Activated CD8-positive, alpha-beta memory T cell treated with anti-CD3 and anti-CD28 coated beads for 36 hours (primary cell): Measurements from ENCODE around the gene TRAF4. TPM values are rescaled to one million over a fixed set of nuclear protein-coding genes. Genes with fewer than 3 reads are reported as not detected.
"Not testable (repeated sequence)": the region's sequence is repeated elsewhere in the genome, so short reads cannot be mapped to it uniquely, and the experiment has no call there.

ENCODE experiments used
- CTCF ChIA-PET: fragments of 350-600 bp; sonication (Branson Sonifier 250); formaldehyde crosslinking; loops from one replicate; lab custom pipeline; 2021; ENCODE audit warnings: antibody characterized with exemption; lab: Charles Lee
- POLR2A ChIA-PET: fragments of 350-600 bp; sonication (Branson Sonifier 250); formaldehyde crosslinking; loops from one replicate; lab custom pipeline; 2021; ENCODE audit warnings: antibody characterized with exemption; lab: Charles Lee
- total RNA-seq, 2 experiments: library from RNA; stranded (reverse); gene quantifications; one replicate each; pipeline ENCODE4 v1.2.3, GENCODE V29; 2021

The TRAF4 gene
- total RNA-seq, 2 experiments from 2014 or later, result 158 to 159 TPM

GRCh38 chr17:28724500-28725165 is 19.2 kb upstream of the TRAF4 start:
- ChIA-PET POLR2A (interaction anchor here (0.8 to 5.9 kb wide), 3 partner anchors 23 to 131 kb away, joined by 3 to 102 read pairs (median 3); partner anchors contain the start of genes SUPT6H and TRAF4), CTCF (interaction anchor here (4.8 to 9.4 kb wide), 2 partner anchors 23 to 39 kb away, joined by 72 to 286 read pairs; partner anchors contain the start of gene TRAF4)

- POLR2A ChIA-PET, result interaction anchor here (0.8 to 5.9 kb wide), 3 partner anchors 22 to 130 kb away, joined by 3 to 102 read pairs (median 3); partner anchors contain the start of genes SUPT6H and TRAF4
These were observed 18.6 kb upstream of the TRAF4 start for GRCh38 chr17:28725166-28725659.

DNA sequence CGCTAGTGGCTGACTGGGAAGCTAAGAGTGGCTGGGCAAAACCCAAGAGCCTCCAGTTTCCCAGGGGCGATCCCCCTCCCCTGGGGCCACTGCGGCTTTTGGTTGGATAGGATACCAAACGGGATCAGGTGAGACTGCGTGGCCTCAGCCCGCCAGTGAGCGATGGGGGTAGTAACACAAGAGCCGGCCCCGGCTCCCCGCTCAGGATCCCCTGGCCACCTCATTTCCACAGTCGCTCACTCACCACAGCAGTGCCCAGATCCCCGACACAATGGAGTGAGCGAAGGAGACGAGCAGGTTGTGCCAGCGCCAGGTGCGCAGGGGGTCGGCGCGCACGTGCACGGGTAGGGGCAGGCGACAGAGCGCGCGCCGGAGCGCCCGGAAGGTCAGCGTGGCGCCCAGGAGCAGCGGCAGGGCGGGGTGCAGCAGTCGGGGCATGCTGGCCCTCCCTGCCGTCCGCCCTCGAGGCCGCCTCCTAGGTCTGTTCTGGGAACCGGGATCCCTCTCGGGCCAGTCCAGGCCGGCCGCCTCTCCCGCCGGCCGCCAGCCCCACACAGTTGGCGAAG is 18.1 kb upstream of the TRAF4 start:
- ChIA-PET CTCF (interaction anchor here (0.6 to 9.4 kb wide), 15 partner anchors 14 to 225 kb away, joined by 3 to 286 read pairs (median 8); partner anchors contain the start of genes FLOT2, PHF12, PROCA1 and SDF2), POLR2A (interaction anchor here (0.7 to 5.9 kb wide), 7 partner anchors 14 to 224 kb away, joined by 3 to 102 read pairs (median 5); partner anchors contain the start of genes BLTP2, DHRS13, FLOT2 and PROCA1)

More at GRCh38 chr17:28725166-28725659, 18.6 kb upstream of the TRAF4 start:
- CTCF ChIA-PET, result interaction anchor here (2.3 to 9.4 kb wide), 4 partner anchors 22 to 191 kb away, joined by 10 to 286 read pairs (median 42); partner anchors contain the start of genes FLOT2 and TRAF4

- CTCF ChIA-PET, result interaction anchor here (0.6 to 9.4 kb wide), 23 partner anchors 9 to 231 kb away, joined by 3 to 286 read pairs (median 7); partner anchors contain the start of genes FLOT2, PHF12, PROCA1 and SDF2
These were observed 17.6 kb upstream of the TRAF4 start, which contains the start of gene TLCD1 for GRCh38 chr17:28726226-28726626. TLCD1 (minus strand) TSS chr17:28726233; CDS start chr17:28726097, 136 bp downstream.

DNA sequence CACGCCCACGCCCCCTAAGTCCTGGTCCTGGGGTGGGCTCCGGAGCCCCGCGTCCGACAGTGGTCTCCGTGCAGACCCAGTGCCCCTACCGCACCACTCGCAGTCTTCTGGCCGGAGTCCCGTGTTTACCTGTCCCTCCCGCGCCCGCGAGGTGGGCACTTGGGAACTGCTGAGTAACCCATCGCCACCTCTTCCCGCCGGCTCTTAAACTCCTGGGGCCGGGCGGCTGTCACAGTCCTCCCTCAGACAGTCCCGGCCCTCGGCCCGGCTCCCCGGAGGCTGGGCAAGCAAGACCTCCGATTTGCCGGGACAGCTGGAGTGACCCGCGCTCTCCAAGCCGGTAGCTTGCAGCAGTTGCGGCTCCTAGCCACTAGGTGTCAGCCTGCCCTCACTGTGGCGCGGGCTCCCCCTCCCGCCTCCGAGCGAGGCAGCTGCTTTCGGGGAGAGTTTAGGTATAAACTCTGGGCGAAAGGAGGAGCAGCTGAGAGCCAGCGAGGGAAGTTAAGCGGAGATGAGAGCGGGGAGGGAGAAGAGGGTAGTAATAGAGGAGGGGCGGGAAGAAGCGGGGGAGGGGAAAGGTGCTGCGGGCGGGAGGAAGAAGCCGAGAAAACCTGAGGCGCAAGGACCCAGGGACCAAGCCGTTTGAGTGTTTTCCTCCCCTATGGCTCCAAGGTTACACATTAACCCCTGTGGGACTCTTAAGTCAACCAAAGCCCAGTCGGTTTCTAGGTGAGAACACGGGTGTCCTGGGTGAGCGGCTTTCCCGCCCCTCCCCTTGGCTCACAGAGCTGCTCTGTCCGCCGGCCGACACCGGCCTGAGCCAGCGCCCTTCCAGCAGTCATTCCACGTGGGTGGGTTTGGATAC is 17.0 kb upstream of the TRAF4 start:
- ChIA-PET POLR2A (interaction anchor here (0.5 to 5.9 kb wide), 13 partner anchors 15 to 225 kb away, joined by 3 to 102 read pairs (median 5); partner anchors contain the start of genes BLTP2, DHRS13, FLOT2 and PHF12), CTCF (interaction anchor here (0.6 to 9.4 kb wide), 29 partner anchors 7 to 390 kb away, joined by 3 to 286 read pairs (median 7); partner anchors contain the start of genes FLOT2, PHF12, PROCA1 and RPL23A)

More at GRCh38 chr17:28726226-28726626, 17.6 kb upstream of the TRAF4 start, which contains the start of gene TLCD1:
- POLR2A ChIA-PET, result interaction anchor here (0.5 to 5.9 kb wide), 8 partner anchors 15 to 225 kb away, joined by 3 to 102 read pairs (median 8); partner anchors contain the start of genes BLTP2, DHRS13, FLOT2 and PHF12

- CTCF ChIA-PET, result interaction anchor here (1.0 to 9.4 kb wide), 8 partner anchors 9 to 222 kb away, joined by 3 to 286 read pairs (median 10); partner anchors contain the start of genes PHF12, PROCA1, RPL23A and TRAF4
- POLR2A ChIA-PET, result interaction anchor here (0.5 to 5.9 kb wide), 11 partner anchors 9 to 1034 kb away, joined by 3 to 102 read pairs (median 6); partner anchors contain the start of genes DHRS13, PHF12, RPL23A and TRAF4
These were observed 15.2 kb upstream of the TRAF4 start, which contains the start of gene NEK8 for GRCh38 chr17:28728364-28729200. NEK8 (plus strand) TSS chr17:28728788; CDS start chr17:28728814, 26 bp downstream.

DNA sequence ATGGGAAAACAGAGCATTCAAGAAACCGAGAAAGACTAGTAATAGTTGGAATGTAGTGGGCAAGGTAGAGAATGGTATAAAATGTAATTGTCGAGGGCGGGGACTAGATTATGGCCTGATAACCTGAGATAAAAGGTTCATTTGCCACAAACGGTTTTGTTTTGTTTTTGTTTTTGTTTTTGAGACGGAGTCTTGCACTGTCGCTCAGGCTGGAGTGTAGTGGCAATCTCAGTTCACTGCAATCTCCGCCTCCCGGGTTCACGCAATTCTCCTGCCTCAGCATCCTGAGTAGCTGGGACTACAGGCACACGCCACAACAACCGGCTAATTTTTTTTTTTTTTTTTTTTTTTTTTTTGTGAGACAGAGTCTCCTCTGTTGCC is 13.9 kb upstream of the TRAF4 start:
- ChIA-PET POLR2A (interaction anchor here (5.9 kb wide), 1 partner anchor 18 kb away, joined by 102 read pairs; the partner anchor contains the start of gene TRAF4), CTCF (interaction anchor here (0.7 to 9.4 kb wide), 3 partner anchors 17 to 221 kb away, joined by 4 to 286 read pairs (median 53); partner anchors contain the start of genes PHF12 and TRAF4)

DNA sequence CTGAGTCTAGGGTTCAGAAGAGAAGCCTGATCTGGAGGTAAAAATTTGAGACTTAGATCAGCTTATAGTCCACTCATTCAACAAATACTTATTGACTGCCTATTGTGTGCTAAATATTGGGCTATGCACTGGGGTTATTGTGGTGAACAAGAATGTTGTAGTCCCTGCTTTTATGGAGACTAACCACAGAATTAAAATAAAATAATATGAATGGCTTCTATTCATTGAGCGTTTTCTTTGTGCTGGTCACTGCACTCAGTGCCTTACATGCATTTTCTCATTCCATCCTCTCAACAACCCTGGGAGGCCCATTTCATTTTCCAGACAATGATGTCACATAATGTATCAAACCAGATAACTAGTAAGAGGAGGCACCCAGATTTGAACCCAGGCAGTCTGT is 10.5 kb upstream of the TRAF4 start:
- POLR2A ChIA-PET, result no interaction called here
- CTCF ChIA-PET, result interaction anchor here (2.4 to 9.4 kb wide), 2 partner anchors 14 to 17 kb away, joined by 7 to 286 read pairs; partner anchors contain the start of gene TRAF4

- ChIA-PET POLR2A (no interaction called here), CTCF (interaction anchor here (1.1 to 2.4 kb wide), 3 partner anchors 8 to 29 kb away, joined by 4 to 7 read pairs (median 7); no protein-coding TSS in a partner anchor)
These were observed 9.0 kb upstream of the TRAF4 start for GRCh38 chr17:28734712-28735241.

DNA sequence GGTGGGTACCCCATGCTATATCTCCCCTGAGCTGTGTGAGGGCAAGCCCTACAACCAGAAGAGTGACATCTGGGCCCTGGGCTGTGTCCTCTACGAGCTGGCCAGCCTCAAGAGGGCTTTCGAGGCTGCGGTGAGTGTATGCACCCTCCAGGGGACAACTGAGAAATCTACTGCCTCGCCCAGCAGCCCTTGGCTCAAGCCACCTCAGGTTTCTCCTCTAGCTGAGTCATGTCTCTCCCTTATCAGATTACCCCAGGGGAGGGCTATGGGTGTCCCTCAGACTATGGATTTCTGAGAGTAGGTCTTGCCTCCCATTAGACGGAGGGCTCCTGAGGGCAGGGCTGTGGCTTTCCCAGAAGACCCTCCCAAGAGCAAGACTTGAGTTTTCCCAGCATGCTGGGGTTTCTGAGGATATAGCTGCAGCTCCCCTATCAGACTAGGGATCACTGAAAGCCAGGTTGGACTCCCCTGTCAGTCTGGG is 8.5 kb upstream of the TRAF4 start:
- POLR2A ChIA-PET, result no interaction called here
- CTCF ChIA-PET, result interaction anchor here (1.1 to 2.4 kb wide), 3 partner anchors 8 to 28 kb away, joined by 4 to 7 read pairs (median 7); no protein-coding TSS in a partner anchor

DNA sequence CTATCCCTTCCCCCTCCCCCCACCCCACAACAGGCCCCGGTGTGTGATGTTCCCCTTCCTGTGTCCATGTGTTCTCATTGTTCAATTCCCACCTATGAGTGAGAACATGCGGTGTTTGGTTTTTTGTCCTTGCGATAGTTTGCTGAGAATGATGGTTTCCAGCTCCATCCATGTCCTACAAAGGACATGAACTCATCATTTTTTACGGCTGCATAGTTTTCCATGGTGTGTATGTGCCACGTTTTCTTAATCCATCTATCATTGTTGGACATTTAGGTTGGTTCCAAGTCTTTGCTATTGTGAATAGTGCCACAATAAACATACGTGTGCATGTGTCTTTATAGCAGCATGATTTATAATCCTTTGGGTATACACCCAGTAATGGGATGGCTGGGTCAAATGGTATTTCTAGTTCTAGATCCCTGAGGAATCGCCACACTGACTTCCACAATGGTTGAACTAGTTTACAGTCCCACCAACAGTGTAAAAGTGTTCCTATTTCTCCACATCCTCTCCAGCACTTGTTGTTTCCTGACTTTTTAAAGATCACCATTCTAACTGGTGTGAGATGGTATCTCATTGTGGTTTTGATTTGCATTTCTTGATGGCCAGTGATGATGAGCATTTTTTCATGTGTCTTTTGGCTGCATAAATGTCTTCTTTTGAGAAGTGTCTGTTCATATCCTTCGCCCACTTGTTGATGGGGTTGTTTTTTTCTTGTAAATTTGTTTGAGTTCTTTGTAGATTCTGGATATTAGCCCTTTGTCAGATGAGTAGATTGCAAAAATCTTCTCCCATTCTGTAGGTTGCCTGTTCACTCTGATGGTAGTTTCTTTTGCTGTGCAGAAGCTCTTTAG is 7.7 kb upstream of the TRAF4 start:
- CTCF ChIA-PET, result interaction anchor here (1.1 to 2.4 kb wide), 3 partner anchors 9 to 27 kb away, joined by 4 to 7 read pairs (median 7); no protein-coding TSS in a partner anchor

DNA sequence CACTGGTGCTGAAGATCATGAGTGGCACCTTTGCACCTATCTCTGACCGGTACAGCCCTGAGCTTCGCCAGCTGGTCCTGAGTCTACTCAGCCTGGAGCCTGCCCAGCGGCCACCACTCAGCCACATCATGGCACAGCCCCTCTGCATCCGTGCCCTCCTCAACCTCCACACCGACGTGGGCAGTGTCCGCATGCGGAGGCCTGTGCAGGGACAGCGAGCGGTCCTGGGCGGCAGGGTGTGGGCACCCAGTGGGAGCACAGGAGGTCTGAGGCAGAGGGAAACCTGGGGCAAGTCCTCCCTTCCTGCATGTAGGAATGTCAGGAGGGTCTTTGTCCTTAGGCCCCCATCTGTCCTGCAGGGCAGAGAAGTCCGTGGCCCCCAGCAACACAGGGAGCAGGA is 6.5 kb upstream of the TRAF4 start:
- POLR2A ChIA-PET, result no interaction called here
- CTCF ChIA-PET, result no interaction called here

More for the DNA sequence above, 7.7 kb upstream of the TRAF4 start:
- POLR2A ChIA-PET, result not testable (repeated sequence)

- ChIA-PET CTCF (no interaction called here), POLR2A (no interaction called here)
These were observed 5.8 kb upstream of the TRAF4 start for GRCh38 chr17:28737770-28738679.

DNA sequence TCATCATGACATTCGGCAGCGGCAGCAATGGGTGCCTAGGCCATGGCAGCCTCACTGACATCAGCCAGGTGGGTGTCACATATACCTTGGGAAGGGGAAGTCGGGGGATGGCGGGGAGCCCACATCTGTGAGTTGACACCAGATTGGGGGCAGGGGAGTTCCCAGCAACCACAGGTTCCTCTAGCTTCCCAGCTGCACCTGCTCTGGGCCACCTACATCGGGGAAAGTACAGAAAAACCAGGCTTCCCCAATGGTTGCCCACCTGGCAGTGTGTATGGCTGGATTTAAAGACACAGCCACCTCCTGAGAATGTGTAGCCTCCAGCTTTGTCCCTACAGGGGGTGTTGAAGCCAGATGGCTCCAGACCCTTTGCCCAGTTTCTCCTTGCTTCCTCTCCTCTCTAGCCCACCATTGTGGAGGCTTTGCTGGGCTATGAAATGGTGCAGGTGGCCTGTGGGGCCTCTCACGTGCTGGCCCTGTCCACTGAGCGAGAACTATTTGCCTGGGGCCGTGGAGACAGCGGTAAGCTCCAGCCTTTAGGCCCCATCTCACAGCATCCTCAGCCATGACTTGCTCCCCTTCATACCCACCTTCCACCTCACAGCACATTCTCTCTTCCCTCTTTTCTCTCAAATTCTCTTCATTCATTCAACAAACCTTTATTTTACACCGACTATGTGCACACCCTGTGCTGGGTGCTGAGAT is 5.0 kb upstream of the TRAF4 start:
- POLR2A ChIA-PET, result no interaction called here
- CTCF ChIA-PET, result no interaction called here
